ENCODE measurements around the gene NRP2. TPM values are rescaled to one million over a fixed set of nuclear protein-coding genes. Genes with fewer than 3 reads are reported as not detected.

Gene NRP2
- total RNA-seq, 2 donors from 2014 or later = 2.5 to 2.6 TPM

DNA sequence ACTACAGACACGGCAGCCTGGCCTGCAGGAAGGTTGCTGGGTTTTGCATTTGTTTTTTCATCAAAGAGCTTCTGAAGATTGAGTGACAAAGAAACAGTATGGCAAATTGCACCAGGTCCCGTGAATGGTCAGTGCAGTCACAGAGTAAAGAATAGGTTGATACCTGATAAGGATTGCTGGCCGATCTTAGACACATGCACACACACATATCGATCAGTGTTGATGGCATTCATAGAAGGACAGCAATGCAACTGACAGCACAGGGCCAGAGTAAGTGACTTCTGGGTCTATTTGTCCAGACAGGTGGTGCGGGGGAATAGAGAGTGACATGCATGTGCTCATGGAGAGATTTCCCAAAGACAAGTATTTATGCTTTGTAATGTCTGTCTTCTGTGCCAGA is 42.8 kb downstream of the NRP2 start:
- Mint-ChIP-seq H3K4me1 (ENCODE audit: low read depth) (no peaks in the 10 kb centered on the region), H3K27ac (no peak overlapping the region), H3K36me3 (ENCODE audit: insufficient read depth in 2 of 2) (no peaks in the 10 kb centered on the region), H3K27me3 (ENCODE audit: low read depth) (no peaks in the 10 kb centered on the region), H3K9me3 (no peaks in the 10 kb centered on the region), H3K4me3 (no peak overlapping the region)
- no peak for DNase-seq
- ATAC-seq (replicated peaks in 1 of 2) = no peak

DNA sequence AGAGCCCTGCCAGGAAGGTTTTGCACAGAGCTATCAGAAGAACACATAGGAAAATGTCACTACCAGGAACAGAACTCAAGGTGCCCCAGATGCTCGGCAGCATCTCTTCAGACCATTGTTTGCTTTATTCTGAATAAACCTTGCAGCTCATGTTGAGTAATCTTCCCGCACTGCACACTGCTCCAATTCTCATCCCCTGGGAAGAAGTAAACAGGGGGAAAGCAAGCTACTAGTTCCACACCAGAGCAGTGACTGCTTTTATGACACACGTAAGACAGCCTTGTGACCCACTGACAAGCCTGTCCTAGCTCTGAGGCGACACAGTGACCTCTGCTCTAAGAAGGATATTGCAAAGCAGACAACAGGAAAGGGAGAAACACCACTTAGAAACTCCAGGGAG is 44.2 kb downstream of the NRP2 start:
- Mint-ChIP-seq H3K9me3 (no peaks in the 10 kb centered on the region), H3K4me1 (ENCODE audit: low read depth) (no peaks in the 10 kb centered on the region), H3K36me3 (ENCODE audit: insufficient read depth in 2 of 2) (no peaks in the 10 kb centered on the region), H3K27me3 (ENCODE audit: low read depth) (no peaks in the 10 kb centered on the region), H3K4me3 (no peak overlapping the region), H3K27ac (no peak overlapping the region)
- DNase-seq (no peak), ATAC-seq (replicated peaks in 1 of 2) (no peak)

DNA sequence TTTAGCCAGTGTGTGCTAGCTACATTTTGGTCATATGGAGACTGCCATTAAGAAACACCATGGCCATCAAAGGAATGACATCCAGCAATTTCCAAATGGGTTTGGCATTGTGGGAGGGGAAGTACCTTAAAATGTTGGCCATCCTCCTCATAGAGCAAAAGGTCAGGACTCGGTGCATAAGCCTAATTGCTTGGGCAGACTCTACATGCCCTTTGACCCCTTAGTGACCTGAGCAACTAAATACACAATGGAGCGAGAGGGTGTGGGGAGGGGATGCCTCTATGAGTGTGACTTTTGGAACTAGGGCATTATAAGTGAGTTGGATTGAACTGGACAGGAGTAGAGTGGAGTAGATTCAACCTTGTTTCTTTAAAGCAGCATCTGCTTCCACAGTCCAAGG is 44.9 kb downstream of the NRP2 start:
- Mint-ChIP-seq H3K27me3 (ENCODE audit: low read depth) (no peaks in the 10 kb centered on the region), H3K4me1 (ENCODE audit: low read depth) (no peaks in the 10 kb centered on the region), H3K9me3 (no peaks in the 10 kb centered on the region), H3K4me3 (no peak overlapping the region), H3K36me3 (ENCODE audit: insufficient read depth in 2 of 2) (no peaks in the 10 kb centered on the region), H3K27ac (no peak overlapping the region)
- DNase-seq = no peak
- ATAC-seq (replicated peaks in 1 of 2) = no peak

DNA sequence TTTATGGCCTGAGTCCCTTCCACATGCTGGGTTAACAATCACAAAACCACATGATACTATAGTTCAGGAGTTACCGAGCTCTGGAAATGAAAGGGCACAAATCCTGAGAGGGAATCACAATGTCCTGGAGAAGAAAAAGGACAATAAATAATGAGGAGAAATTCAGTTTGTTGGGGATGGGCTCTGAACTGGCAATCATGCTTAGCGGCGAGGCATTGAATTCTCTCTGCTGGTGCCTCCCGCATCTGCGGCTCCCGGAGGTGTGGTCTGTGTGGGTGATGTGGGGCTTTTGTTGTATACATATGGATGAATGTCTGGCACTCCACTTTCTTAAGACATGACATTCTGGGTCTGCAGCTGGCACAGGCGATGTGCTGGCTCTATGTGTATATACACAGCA is 46.1 kb downstream of the NRP2 start:
- Mint-ChIP-seq H3K27ac (no peak overlapping the region), H3K4me3 (no peak overlapping the region), H3K27me3 (ENCODE audit: low read depth) (no peaks in the 10 kb centered on the region), H3K9me3 (no peaks in the 10 kb centered on the region), H3K4me1 (ENCODE audit: low read depth) (no peaks in the 10 kb centered on the region), H3K36me3 (ENCODE audit: insufficient read depth in 2 of 2) (no peaks in the 10 kb centered on the region)
- no peak for DNase-seq
- ATAC-seq (replicated peaks in 1 of 2) = no peak

DNA sequence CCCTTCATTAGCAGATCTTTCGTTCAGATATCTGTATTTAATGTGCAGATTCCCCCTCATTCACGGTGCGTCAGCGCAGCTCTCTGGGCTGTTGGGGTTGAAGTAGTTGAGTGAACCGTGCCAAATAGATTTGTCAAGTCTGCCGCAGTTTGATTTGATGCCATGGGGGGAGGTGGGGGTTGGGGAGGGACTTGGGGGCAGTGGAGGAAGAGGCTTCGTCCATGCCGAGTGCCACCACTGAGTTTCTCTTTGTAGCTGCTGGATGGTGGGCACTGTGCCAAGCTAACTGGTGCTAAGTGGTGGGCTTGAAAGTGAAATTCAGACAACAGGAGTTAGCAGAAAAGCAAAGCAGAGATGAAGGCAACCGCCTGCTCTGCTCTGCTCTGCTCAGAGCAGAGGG is 47.9 kb downstream of the NRP2 start:
- H3K4me3 Mint-ChIP-seq = no peak overlapping the region
- H3K9me3 Mint-ChIP-seq = no peaks in the 10 kb centered on the region
- no peaks in the 10 kb centered on the region for H3K36me3 Mint-ChIP-seq (ENCODE audit: insufficient read depth in 2 of 2)
- DNase-seq = no peak
- no peak overlapping the region for H3K27ac Mint-ChIP-seq
- H3K4me1 Mint-ChIP-seq (ENCODE audit: low read depth) = no peaks in the 10 kb centered on the region
- no peaks in the 10 kb centered on the region for H3K27me3 Mint-ChIP-seq (ENCODE audit: low read depth)
- ATAC-seq (replicated peaks in 1 of 2) = no peak

DNA sequence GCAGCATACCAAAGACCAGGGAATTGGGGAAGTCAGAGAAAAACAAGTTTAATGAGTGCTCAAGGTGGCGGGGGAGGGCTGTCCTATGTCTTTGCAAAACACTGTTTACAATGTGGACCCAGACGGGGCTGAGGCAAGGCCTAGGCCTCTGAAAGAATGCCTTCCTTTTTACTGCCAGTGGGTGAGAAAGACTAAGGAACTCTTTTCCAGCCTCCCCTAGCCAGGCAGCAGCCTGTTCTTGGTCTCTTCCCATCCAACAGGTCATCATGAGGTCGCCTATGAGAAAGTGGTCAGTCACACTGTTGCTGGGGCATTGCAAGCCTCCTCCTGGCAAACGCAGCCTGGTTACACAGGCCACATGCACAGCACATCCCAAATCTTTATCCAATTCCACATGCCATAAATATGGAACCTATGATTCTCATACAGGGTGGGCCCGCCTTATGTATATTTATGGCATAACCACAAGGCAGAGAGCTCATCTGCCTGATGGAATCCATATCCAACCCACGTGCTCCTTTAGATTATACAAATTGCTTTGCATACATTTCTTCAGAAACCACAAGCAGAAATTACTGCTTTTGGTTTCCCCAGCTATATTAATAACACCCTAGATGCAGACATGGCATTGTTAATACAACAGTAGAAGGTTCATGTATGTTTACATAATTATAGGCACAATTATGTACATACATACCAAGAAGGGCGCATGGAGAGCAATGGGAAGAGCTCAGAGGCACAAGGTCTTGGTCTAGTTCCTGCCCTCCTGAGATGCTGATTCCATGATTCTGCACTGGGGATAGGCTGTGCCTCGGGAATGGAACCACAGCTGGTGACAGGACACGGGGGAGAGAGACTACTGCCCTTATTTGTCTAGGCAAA is 48.6 kb downstream of the NRP2 start:
- Mint-ChIP-seq H3K4me1 (ENCODE audit: low read depth) (no peaks in the 10 kb centered on the region), H3K36me3 (ENCODE audit: insufficient read depth in 2 of 2) (no peaks in the 10 kb centered on the region), H3K4me3 (no peak overlapping the region), H3K27ac (no peak overlapping the region), H3K9me3 (no peaks in the 10 kb centered on the region), H3K27me3 (ENCODE audit: low read depth) (no peaks in the 10 kb centered on the region)
- no peak for DNase-seq
- no peak for ATAC-seq (replicated peaks in 1 of 2)

DNA sequence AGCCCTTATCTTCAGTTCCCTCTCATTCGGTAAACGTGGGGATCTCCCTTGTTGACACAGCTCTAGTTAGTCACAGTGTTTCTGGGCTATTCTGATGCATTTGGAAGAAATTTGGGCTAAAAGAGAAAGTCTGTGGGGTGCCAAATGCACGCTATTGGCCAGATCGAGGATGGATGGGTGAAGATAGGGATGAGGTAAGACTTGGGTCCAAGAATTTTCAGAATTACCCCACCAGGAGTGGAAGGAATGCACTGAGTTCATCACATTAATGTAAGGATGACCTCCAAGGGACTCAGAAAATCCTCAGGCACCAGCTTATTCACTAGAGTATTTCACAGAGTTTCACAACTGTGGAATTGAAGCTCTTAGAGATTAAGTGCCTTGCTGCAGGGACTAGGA is 49.3 kb downstream of the NRP2 start:
- H3K4me3 Mint-ChIP-seq = no peak overlapping the region
- no peaks in the 10 kb centered on the region for H3K4me1 Mint-ChIP-seq (ENCODE audit: low read depth)
- ATAC-seq (replicated peaks in 1 of 2) (no peak), DNase-seq (no peak)
- no peaks in the 10 kb centered on the region for H3K9me3 Mint-ChIP-seq
- no peak overlapping the region for H3K27ac Mint-ChIP-seq
- no peaks in the 10 kb centered on the region for H3K36me3 Mint-ChIP-seq (ENCODE audit: insufficient read depth in 2 of 2)
- no peaks in the 10 kb centered on the region for H3K27me3 Mint-ChIP-seq (ENCODE audit: low read depth)

DNA sequence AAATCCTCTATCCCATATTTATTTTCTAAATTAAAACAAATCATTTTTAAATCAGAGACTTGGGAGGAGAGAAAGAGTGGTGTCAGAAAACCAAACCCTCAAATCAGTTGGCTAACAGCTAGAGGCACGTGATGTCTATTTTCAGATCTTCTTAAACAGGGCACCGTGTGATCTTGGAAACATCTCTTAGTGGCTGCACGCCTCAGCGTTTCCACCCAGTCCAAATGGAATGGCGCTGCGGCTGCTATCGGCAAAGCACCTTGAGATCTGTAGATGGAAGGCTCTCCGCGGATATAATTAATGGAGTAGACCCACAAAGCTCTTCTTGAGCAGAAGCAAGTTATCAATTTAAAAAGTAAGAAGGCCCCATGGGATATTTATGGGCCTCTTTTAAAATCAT is 50.0 kb downstream of the NRP2 start:
- Mint-ChIP-seq H3K4me3 (no peak overlapping the region), H3K27ac (no peak overlapping the region), H3K36me3 (ENCODE audit: insufficient read depth in 2 of 2) (no peaks in the 10 kb centered on the region), H3K9me3 (no peaks in the 10 kb centered on the region), H3K4me1 (ENCODE audit: low read depth) (no peaks in the 10 kb centered on the region), H3K27me3 (ENCODE audit: low read depth) (no peaks in the 10 kb centered on the region)
- DNase-seq (no peak), ATAC-seq (replicated peaks in 1 of 2) (no peak)

DNA sequence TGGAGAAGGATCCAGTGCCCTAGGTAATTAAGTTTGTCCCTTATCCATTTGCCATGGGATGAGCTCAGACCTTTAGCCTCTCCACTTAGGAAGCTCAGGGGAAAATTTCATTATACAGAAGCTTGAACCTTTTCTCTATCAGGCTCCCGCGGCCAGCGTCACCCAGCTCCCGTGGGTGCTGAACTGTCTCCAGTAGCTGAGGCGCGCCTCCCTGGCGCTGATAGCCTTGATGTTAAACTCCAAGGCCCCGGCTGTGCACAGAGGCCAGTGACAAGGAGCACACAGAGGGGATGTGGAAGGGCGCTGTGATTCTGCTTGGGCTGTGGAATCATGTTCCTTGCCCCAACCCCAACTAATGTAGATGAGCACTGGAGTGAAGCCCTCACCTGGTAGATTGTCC is 50.8 kb downstream of the NRP2 start:
- H3K9me3 Mint-ChIP-seq = no peaks in the 10 kb centered on the region
- H3K4me1 Mint-ChIP-seq (ENCODE audit: low read depth) = no peaks in the 10 kb centered on the region
- no peak overlapping the region for H3K4me3 Mint-ChIP-seq
- ATAC-seq (replicated peaks in 1 of 2) = no peak
- no peak overlapping the region for H3K27ac Mint-ChIP-seq
- no peaks in the 10 kb centered on the region for H3K36me3 Mint-ChIP-seq (ENCODE audit: insufficient read depth in 2 of 2)
- DNase-seq = no peak
- H3K27me3 Mint-ChIP-seq (ENCODE audit: low read depth) = no peaks in the 10 kb centered on the region

DNA sequence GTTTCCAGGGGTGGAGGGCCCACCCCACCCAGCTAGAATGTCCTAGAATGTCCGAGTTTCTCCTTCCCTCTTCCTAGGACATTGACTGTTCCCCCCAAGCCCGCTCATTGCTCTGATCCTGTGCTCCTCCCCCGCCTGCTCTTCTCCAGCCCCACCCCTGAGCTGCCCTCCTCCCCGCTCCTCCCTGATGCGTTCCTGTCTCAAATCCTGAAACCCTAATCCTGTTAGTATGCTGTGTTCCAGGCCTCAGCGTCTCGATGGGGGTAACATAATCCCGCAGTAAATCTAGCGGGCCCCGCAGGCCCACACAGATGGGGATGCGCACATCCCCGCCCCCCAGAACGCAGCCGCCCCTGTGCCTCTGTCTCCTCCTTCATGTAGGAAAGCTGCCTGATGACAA is 51.3 kb downstream of the NRP2 start:
- no peak overlapping the region for H3K4me3 Mint-ChIP-seq
- no peaks in the 10 kb centered on the region for H3K27me3 Mint-ChIP-seq (ENCODE audit: low read depth)
- DNase-seq = no peak
- H3K9me3 Mint-ChIP-seq = no peaks in the 10 kb centered on the region
- ATAC-seq (replicated peaks in 1 of 2) = no peak
- H3K27ac Mint-ChIP-seq = no peak overlapping the region
- no peaks in the 10 kb centered on the region for H3K4me1 Mint-ChIP-seq (ENCODE audit: low read depth)
- H3K36me3 Mint-ChIP-seq (ENCODE audit: insufficient read depth in 2 of 2) = no peaks in the 10 kb centered on the region

DNA sequence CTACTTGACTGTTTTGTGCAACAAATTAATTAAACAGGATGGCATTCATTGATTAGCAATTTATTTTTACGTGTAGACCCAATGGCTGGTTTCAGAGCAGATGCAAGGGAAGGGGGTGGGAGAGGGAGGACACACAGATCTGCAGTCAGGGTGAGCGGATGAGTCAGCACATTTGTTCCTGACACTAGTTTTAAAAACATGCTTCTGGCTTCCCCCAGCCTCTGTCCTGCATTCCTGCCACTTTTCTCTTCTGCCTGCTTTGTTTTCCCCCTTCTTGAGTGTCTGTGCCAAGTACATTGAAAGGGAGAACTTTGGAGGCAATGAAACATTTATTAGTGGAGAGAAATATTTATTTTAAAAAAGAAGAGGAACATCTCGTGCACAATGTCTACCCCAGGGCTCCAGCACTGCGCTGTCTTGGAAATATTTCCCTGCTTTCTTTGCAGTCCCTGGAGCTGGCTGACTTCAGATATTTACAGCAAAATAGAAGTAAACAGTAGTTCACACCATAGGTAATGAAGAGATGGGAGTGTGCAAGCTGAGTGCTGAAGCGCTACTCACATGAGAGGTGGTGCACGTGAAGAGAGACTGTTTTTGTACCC is 52.2 kb downstream of the NRP2 start:
- ATAC-seq (replicated peaks in 1 of 2) = no peak
- H3K27me3 Mint-ChIP-seq (ENCODE audit: low read depth) = no peaks in the 10 kb centered on the region

DNA sequence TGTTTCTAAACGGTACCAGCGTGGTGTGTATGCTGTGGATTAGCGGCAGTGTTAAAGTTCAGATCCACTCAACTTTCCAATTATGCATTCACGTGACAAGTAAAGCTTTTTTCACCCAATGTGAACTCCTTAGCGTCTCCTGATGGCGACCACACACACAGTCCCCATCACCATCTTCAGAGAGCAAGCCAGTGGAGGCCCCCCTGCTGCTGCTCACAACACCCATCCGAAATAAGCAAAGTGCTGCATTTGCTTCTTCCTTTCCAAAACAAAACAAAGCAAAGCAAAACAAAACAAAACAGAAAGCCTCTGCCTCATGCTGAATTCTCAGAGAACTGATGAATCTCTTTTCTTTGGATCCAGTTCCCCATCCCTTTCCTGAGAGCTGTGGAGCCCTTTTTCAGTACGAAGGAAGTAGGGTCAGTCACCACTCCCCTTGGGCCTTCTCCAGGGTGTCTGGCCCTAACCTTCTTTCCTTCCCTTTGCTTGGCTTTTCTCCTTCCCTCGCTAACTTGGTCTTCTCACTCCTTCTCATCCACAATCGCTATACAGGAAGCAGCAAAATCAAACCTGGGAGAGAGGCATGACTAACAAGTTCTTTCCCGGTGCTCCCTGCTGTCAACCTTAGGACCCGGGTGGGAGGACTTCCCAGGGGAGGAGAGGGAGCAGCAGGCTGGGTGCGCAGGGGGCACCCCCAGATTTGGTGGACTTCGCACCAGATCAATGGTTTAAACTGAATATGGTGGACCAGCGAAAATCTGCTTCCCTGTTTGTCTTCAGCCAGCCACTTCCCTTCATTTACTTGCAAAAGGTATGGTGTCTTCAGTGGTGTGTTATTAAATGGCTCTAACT is 56.0 kb downstream of the NRP2 start:
- DNase-seq = no peak
- no peaks in the 10 kb centered on the region for H3K4me1 Mint-ChIP-seq (ENCODE audit: low read depth)
- H3K9me3 Mint-ChIP-seq = no peaks in the 10 kb centered on the region
- peaks cover 19% of the 10 kb centered on the region for H3K27me3 Mint-ChIP-seq (ENCODE audit: low read depth)
- no peak overlapping the region for H3K4me3 Mint-ChIP-seq
- H3K27ac Mint-ChIP-seq = no peak overlapping the region
- no peak for ATAC-seq (replicated peaks in 1 of 2)
- no peaks in the 10 kb centered on the region for H3K36me3 Mint-ChIP-seq (ENCODE audit: insufficient read depth in 2 of 2)

More for the DNA sequence above, 52.2 kb downstream of the NRP2 start:
- no peaks in the 10 kb centered on the region for H3K4me1 Mint-ChIP-seq (ENCODE audit: low read depth)
- no peak for DNase-seq
- no peaks in the 10 kb centered on the region for H3K36me3 Mint-ChIP-seq (ENCODE audit: insufficient read depth in 2 of 2)
- no peak overlapping the region for H3K27ac Mint-ChIP-seq
- H3K9me3 Mint-ChIP-seq = no peaks in the 10 kb centered on the region
- no peak overlapping the region for H3K4me3 Mint-ChIP-seq

DNA sequence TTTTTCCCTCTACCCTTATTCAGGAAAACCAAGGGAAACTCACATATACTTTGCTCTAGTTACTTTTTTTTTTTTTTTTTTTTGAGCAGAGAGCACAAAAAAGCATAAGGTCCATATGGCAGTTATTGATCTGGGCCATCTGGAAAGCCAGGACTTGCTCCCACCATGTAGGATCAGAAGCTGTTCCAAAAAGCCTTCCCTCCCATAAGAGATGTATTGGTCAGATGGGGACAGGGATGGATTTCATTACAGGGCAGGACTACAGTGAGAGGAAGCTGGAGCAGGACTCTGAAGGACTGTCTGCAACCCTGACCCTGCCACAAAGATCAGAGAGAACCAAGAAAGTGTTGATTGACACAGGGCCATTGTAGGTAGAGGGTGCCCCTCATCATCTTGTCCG is 57.3 kb downstream of the NRP2 start:
- Mint-ChIP-seq H3K36me3 (ENCODE audit: insufficient read depth in 2 of 2) (no peaks in the 10 kb centered on the region), H3K4me1 (ENCODE audit: low read depth) (no peaks in the 10 kb centered on the region), H3K27ac (no peak overlapping the region), H3K9me3 (no peaks in the 10 kb centered on the region), H3K4me3 (no peak overlapping the region), H3K27me3 (ENCODE audit: low read depth) (peaks cover 19% of the 10 kb centered on the region)
- DNase-seq (no peak), ATAC-seq (replicated peaks in 1 of 2) (no peak)

Data from activated T-cell treated with anti-CD3 and anti-CD28 coated beads, Interleukin-2, amount 50 U/mL, for 72 hours (primary cell).